ENCODE measurements around the gene CIAO2A.
"Not testable (repeated sequence)": the region's sequence is repeated elsewhere in the genome, so short reads cannot be mapped to it uniquely, and the experiment has no call there.

Gene CIAO2A

DNA sequence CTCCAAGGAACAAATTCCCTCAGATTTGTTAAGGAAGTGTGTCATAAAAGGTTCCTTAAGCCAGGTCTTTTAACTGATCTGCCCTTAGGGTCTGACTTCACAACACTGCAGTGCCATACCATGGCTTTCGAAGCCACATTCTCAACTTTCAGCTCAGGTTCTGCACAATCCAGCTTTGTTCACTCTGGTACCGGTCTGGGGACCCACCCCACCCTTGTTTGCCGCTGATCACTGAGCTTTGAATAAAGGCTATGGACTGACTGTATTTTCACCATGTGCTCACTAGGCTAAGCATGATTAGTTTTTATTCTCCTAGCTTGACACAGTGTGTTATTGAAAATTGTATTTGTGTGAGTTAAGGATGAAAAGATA is 18.0 kb upstream of the CIAO2A start:
- no peak for DNase-seq

DNA sequence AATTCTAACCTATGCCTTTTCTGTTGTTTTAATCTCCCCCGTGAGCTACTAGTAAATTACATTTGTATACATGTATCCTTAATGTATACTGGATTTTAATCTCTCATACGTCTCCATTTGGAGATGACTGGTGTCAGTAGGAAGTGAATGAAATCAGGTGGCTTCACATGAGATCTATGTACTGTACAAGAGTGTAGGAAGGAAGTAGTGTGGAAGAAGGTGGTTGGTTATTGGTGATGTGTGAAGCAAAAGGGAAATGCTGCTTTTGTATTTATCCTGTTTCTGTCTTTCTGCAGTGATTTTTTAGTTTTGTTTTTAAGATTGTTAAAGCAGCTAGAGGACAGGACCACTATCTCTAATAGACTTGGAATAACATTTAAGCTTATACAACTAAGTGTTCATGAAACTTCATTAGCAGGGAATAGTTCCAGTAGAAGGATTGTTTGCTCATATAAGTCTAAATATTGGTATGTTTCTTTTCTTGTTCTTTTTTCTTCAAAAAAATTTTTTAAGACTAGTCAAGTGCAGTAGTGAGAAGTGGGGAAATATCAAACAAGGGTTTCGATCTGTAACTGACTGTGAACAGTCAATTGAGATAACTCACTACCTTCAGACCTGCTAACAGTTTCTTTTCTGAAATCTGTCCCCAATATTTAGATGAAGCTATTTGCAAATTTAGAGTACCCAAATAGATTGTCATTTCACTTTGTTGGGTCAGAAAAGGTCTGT is 17.5 kb upstream of the CIAO2A start:
- no peak for DNase-seq

DNA sequence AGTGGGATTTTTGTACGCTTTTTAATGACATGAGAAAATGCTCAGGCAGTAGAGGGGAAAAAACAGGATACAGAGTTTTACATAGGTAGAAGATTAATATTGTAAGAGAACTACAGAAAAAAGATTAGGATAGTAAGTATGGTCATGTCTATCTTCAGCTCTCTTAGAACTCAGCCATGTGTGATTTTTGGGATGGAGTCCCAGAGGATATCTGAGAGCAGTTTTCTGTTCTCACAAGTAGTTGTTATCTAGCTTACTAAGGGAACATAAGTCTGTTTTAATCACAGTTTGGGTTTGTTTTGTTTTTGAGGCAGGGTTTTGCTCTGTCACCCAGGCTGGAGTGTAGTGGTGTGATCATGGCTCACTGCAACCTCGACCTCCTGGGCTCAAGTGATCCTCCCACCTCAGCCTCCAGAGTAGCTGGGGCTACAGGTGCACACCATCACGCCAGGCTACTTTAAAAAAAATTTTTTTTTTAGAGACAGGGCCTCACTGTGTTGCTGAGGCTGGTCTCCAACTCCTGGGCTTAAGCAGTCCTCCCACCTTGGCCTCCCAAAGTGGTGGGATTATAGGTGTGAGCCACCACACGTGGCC is 16.6 kb upstream of the CIAO2A start:
- not testable (repeated sequence) for DNase-seq

DNA sequence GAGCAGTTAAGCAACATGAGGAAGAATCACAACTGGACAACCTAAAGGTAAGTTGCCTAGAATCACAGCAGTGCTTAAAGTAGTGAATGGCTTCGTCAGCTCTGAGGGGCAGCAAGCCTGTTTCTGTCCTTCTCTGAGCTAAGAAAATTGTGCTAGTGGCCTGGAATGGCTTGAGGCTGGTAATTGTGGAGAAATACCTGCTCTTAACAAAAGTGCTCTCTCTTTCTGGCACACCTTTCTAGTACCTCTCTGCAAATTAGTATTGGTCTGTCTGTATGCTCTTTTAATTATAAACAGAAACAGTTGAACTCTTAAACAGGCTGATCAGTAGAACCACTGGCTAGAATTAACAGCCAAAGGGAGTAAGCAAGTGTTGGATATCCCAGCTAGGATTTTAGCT is 13.7 kb upstream of the CIAO2A start:
- DNase-seq, result no peak

DNA sequence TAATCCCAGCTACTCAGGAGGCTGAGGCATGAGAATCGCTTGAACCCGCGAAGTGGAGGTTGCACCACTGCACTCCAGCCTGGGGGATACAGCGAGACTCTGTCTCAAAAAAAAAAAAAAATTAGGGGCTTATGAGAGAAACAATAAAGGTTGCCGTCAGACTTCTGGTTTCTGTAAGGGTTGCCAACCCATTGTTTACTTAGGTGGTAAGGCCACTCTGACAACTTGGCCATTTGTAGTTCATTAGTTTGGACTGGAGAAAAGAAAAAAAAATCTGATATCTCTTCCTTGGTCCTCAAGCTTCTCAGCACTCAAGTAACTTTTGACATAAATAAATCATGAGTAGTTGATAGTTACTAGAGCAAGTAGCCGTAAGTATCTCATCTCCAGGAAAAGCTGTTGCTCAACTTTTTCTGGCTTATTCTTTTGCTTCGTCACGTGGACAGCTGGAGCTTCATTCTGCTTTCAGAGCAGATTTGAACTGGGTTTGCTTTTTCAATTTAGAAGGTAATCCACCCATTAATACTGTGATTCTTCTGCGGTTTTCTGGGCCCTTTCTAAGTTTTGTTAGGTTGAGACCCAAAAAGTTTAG is 11.6 kb upstream of the CIAO2A start:
- no peak for DNase-seq

DNA sequence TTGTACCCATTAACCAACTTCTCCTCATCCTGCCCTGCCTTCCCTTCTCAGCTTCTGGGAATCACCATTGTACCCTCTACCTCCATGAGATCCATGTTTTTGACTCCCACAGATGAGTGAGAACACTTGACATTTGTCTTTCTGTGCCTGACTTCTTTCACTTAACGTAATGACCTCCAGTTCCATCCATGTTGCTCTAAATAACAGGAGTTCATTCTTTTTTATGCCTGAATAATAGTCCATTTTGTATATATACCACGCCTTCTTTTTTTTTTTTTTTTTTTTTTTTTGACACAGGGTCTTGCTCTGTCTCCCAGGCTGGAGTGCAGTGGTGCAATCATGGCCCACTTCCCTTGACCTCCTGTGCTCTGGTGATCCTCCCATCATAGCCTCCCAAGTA is 8.9 kb upstream of the CIAO2A start:
- DNase-seq, result no peak

DNA sequence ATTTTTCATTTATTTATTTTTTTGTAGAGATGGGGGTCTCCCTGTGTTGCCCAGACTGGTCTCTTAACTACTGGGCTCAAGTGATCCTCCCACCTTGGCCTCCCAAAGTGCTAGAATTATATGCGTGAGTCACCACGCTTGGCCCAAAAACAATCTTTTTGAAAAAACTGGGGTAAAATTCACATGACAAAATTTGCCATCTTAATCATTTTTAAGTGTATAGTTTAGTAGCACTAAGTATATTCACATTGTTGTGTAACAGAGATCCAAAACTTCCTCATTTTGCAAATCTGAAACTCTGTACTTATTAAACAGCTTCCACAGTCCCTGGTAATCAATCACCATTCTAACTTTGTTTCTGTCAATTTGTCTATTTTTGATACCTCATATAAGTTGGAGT is 7.3 kb upstream of the CIAO2A start:
- no peak for DNase-seq

DNA sequence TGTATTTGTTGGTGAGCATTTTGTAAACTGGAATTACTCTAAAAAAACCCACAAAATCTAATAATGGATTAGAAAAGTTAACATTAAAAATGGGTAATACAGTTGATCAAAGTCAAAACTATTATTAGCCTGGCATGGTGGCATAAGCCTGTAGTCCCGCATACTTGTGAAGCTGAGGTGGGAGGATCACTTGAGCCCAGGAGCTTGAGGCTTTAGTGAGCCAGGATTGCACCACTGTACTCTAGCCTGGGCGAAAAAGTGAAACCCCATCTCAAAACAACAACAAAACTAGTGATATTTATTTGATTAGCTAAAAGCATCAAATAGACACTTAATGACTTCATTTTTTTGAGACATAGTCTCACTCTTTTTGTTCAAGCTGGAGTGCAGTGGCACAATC is 5.7 kb upstream of the CIAO2A start:
- no peak for DNase-seq

DNA sequence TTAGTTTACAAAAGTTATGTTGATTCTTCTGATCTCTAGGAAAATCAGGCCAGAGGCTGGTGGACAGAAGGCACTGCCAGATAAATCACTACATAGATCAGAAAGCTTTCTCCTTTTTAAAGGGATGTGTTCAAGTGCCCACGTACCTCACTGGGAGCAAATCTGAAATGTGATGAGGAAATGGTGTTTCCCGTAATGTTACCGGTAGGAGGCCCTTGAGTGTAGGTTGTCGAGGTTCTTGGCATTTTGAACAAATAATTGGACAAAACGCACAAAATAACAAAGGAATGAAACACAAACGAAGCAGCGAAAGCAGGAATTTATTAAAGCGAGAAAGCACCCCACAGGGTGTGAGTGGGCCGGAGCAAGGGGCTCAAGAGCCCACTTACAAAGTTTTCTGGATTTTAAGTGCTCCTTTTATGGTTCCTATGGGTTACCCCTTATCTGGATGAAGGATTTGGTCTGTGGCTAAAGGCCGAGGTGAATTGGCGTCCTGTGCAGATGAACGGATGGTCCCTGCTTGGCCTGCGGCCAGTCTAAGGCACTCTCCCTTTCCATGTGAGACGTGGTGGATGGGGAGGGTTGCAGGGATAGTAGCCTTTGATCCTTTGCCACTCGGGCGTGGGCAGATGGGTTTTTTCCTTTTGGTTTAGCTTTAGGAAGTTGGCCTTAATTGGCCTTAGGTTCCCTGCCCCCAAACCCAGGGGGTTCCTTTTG is 3.2 kb upstream of the CIAO2A start:
- no peak for DNase-seq

DNA sequence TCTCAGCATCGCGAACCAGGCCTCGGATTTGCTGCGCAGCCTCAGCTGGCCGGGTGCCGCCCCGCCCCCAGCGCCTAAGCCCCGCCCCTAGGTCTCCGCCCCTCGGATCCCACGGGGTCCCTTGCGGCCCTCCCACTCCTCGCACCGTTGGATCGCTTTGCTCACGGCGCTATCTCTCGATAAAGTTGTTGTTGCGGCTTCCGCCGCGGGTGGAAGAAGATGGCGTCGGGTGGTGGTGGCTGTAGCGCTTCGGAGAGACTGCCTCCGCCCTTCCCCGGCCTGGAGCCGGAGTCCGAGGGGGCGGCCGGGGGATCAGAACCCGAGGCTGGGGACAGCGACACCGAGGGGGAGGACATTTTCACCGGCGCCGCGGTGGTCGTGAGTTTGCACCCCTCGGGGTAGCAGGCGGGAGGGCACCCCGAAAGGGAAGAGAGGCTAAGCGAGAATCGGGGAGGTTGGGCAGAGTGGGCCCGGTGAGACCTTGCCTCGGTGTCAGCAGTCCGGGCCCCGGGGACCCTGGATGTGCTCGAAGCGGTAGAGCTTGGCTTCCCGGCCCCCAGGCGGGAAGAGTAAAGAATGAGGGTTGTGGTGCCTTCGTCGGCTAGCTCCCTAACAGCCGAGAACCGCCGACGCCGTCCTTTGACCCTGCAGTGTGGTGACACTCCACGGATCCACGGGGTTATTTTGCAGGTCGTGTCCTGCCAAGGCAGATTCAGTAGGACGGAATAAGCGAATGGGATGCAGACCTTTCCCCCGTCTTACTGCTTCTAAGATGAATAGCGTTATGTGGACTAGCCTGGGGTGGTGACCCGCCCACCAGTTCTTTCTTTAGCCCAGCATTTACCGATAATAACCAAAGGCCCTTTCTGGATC is 2.4 kb upstream of the CIAO2A start, which contains the start of gene SNX1:
Gene SNX1 (plus strand): TSS at position 188 of the 873 bp plus-strand sequence. CDS start 32 bp downstream, at position 220.
- peak; percentile 52 for DNase-seq

DNA sequence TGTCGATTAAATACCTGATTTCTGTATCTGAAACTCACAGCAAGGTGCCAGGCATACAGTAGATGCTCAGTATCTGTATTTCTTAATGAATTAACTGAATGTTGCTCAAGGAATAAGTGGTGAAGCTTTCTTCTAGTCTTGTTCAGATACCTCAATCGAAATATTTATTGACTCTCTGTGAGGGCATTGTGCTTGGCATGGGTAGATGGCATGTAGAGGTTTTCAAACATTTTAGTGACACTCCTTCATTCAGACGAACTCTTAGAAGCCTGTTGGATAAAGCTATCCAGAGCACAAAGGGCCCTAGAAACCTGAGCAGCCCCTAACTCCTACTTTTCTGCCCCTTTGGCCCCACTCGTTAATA is 1.8 kb upstream of the CIAO2A start:
- DNase-seq, result no peak

DNA sequence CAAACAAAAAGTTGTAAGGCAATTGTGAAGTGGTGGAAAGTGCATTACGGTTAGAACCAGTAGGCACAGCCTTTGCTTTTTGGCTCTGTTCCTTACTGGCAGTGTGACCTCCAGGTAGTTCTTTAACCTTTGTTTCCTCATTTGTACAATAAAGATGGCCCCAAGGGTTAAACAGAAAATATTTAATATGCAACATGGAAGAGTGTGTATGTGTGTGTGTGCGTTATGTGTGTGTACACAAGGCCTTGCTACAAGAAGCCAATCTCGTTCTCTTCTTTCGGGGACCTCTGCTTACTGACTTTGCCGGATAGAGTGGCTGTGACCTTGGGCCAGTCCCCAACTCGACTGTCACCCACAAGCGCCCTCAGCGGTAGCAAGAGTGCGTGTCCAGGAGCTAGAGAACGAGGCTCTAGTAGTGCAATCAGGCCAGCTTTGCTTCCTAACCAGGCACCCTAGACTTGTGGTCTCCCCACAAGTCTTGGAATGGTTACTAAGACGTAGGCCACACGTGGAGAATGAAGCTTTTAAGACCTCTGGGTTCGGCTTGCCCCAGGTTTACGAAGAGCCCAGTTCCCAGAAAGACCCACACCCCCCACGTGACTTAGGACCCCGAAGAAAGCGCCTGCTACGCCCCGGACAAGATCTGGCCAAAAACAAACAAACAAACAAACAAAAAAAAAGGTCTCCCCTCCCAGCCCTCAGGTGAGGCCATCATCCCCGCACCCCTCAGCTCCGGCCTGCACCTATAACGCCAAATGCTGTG is 593 bp downstream of the CIAO2A start:
- DNase-seq, result no peak

DNA sequence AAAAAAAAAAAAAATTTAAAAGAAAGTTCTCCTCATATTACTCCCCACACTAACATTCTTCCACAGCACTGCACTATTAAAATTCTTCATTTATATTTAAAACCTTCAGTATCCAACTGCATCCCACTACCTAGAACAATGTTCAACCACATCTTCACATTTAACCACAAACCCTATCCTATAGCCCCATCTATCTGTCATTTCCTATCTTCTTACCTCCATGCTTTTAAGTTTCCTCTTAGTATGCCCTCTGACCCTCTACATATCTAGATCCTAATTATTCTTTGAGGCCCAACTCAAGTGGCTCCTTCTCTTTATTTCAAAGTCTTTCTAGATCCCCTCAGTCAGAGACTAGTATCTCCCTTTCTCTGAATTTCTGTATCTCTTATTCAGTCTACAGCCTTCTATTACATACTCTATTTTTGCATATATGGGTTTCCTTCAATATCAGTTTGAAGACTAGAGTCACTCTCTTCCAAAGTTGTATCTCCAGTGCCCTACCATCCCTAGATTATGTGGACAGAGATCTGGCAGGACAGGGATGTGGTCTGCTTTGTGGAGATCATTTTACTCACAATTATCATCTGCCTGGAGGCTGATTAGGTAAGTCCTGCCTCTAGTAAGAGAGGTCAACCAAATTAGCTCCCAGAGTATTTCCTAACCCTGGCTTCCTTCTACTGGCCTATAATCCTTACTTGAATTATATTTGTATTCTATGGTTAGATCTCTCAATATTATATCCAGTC is 1.4 kb downstream of the CIAO2A start:
- DNase-seq, result no peak

DNA sequence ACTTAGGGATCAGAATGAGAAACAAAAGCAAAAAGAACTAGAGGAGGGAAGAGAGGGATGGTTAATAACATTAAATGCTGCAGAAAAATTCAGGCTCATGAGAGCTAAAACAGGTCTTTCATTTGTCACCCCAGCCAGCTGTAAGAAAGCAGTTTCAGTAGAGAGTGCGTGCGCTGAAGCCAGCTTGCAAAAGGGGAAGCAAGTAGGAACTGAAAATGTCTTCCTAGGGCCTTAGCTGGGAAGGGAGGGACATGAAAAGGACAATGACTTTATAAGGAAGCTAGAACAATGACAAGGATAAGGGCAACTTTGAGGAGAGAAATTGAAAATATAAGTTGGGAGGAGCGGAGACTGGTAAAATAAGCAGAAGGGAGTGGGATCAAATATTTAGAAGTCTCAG is 3.1 kb downstream of the CIAO2A start:
- no peak for DNase-seq

DNA sequence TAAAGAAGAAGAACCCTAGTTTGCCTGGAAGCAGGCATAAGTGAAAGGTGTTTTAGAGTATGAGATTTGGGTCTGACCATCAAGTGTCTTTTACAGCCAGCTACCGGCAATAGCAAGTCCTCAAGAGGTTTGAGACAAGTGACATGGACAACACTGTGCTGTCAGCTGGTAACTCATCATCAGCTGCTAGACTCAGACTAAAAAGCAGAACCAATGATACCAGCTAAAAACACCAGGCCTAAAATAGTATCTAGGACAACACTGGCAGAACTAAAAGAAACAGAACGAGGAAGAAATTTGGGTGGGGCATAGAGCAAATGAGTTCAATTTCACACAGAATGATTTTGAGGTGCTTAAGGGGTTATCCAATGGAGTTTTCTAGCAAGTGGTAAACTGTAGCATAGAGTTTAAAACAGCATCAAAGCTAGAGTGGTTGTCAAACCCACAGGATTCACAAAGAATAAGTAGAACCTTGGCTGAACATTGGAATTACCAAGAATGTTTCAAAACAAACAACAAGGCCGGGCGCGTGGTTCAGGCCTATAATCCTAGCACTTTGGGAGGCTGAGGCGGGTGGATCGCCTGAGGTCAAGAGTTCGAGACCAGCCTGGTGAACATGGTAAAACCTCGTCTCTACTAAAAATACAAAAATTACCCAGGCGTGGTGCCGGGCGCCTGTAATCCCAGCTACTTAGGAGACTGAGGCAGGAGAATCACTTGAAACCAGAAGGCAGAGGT is 3.9 kb downstream of the CIAO2A start:
- no peak for DNase-seq

DNA sequence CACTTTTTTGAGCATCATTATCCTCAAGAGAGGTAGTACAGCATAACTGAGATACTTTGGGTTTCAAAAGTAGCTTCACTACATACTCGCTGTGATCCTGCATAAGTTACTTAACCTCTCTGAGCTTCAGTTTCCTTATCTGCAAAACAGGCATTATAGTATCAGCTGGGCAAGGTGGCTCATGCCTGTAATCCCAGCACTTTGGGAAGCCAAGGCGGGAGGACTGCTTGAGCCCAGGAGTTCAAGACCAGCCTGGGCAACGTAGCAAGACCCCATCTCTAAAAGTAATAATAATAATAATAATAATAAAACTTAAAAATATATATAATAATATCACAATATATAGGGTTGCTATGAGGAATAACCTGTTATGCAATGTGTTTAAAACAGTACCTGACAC is 10.9 kb downstream of the CIAO2A start:
- no peak for DNase-seq

DNA sequence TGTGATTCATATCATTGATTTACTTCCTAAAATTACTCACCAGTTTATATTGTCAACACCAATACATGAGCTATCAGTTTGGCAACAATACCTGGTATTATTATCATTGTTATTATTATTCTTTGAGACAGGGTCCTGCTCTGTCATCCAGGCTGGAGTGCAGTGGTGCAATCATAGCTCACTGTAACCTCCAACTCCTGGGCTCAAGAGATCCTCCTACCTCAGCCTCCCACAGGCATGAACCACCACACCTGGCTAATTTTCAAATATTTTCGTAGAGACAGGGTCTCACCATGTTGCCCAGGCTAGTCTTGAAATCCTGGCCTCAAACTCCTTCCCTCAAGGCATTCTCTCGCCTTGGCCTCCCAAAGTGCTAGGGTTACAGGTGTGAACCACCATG is 20.1 kb downstream of the CIAO2A start:
- DNase-seq, result not testable (repeated sequence)

DNA sequence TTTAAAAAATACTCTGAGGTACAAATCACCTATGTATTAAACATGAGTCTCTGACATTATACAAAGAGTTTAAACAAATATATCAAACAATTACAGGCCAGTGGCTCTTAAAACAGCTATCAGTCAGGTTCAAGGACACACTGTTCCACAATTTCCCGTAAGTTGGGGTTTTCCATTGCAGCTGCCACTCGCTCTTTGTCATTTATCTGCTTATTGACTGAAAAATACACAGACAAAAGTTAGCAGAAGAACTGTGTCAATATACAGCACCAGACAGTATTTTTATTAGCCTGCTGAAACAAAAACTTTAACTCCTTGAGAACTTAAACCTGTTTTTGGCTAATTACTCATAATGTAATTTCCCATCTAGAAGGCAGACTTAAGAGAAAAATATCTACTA is 20.8 kb downstream of the CIAO2A start:
- no peak for DNase-seq

DNA sequence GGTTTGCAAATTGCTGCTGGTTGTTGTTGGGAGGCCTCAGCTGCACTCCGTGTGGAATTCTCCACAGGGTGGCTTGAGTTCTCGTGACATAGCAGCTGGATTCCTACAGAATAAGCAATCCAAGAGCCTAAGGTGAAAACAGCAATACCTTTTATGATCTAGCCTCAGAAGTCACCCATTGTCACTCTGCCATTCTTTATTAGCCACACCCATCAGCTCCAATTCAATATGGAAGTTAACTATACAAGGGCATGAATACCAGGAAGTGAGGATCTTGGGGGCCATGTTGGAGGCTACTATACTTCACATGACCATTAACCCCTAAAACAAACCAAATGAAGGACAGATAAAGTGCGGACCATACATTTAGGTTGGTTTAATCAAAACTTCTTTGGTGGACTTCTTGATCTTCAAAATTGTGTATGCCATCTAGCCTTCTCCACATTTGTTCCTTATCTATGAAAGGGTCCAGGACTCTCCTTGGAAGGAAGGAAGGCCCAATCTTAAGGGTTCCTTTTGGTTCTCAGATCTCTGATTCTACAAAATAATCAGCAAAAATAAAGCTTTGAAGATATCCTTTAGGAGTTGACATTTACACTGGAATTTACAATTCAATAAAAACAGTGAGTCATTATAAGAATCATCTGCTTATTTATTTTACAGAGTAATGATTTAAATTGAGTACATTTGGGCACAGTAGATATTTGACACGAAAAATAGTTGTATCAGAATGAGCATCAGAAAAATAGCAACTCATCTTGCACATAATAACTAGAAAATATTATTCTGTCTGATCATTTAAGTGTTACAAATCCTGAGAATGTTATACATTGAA is 21.5 kb downstream of the CIAO2A start:
- DNase-seq, result no peak

Data from NCI-H2107 (cell line).